ENCODE measurements around the gene ZBTB49.

The ZBTB49 gene

GRCh38 chr4:4356106-4357041 is 66.3 kb downstream of the ZBTB49 start:
- DNase-seq (ENCODE audit: low read depth): no peak

- DNase-seq (ENCODE audit: low read depth): no peak
Observed at GRCh38 chr4:4358093-4358854, 68.2 kb downstream of the ZBTB49 start.

GRCh38 chr4:4361883-4362282 is 71.8 kb downstream of the ZBTB49 start:
- no peak for DNase-seq (ENCODE audit: low read depth)

GRCh38 chr4:4362991-4363697 is 73.1 kb downstream of the ZBTB49 start:
- DNase-seq (ENCODE audit: low read depth): no peak

GRCh38 chr4:4364061-4364460 is 74.0 kb downstream of the ZBTB49 start:
- no peak for DNase-seq (ENCODE audit: low read depth)

- DNase-seq (ENCODE audit: low read depth): no peak
Observed at GRCh38 chr4:4364486-4365208, 74.6 kb downstream of the ZBTB49 start.

- DNase-seq (ENCODE audit: low read depth): no peak
Observed at GRCh38 chr4:4368809-4369580, 78.9 kb downstream of the ZBTB49 start.
